Limb (tissue), 2 donors: ENCODE data around the gene LAMA5.

ENCODE experiments used
- DNase-seq, 2 donors: peaks; one replicate each; pipeline ENCODE4 v3.0.0-alpha.2; 2016; ENCODE audit errors: extremely low spot score in 2 of 2

The LAMA5 gene

DNA sequence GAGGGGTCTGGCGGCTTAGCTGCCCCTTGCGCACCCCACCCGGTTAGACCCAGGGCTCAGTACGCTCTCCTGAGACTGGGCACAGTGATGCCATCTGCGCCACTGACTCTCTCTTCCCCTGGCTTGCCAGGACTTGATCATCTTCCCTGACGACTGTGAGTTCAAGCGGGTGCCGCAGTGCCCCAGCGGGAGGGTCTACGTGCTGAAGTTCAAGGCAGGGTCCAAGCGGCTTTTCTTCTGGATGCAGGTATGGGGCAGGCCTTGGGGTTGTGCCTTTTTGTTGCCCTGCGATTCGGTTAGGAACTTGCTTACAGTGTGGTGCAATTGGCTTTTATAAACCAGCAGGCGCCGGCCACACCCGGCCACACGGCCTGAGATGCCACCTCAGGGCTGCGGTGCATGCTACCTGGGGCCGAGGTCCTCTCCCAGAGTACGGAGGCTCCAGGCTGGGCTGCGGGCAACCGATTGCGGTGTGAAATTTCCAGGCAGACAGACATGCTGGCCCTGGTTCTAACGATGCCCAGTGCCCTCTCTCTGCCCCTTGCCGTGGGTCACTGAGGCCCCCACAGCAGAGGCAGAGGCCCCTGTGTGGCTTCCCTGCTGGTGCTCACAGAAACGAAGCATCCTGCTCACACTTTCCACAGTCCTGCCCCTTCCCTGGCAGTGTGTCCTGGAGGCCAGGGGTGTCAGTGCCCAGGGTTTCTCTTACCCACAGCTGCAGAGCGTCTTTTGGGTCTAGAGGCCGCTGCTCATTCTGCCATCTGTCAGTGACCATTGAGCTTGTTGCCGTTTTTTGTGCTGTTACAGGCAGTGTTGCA is 62.6 kb downstream of the LAMA5 start:
- DNase-seq = no peak

DNA sequence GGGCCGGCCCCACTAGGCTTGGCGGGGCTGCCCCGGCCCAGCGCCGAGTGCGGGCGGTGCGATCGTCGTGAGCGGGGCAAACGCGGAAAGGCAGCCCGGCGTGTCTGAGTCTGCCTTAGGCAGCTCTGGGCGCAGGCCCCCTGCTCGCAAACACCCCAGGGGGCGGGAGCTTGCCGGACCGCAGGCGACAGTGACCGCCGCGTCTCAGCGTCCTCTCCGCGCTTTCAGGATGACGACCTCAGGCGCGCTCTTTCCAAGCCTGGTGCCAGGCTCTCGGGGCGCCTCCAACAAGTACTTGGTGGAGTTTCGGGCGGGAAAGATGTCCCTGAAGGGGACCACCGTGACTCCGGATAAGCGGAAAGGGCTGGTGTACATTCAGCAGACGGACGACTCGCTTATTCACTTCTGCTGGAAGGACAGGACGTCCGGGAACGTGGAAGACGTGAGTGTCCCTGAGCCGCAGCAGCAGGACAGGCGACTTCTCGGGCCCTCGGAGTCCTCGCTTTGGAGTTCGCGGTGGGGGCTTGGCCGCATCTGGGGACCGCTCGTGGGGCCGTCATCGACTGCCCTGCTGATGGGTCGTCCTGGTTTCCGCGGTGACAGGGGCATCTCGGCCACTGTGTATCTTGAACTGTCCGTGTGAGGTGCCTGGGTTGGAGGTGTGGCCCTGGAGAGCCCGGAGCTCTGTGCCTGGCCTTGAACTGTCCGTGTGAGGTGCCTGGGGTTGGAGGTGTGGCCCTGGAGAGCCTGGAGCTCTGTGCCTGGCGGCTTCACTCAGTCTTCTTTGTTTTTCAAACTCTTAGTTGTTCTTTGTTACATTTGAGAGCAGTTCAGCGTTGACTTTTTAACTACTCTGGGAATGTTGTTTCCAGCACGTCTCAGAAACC is 63.5 kb downstream of the LAMA5 start:
- DNase-seq = peak in 1 of 2 donors; percentile 1

GRCh38 chr20:62303062-62303339 is 64.1 kb downstream of the LAMA5 start:
- DNase-seq = no peak

GRCh38 chr20:62302341-62303061 is 64.6 kb downstream of the LAMA5 start, which contains the start of gene ADRM1:
Gene ADRM1, plus strand, starts transcription at chr20:62302997. Its CDS starts 572 bp downstream, at chr20:62303569.
- peak; percentile 96 to 99 for DNase-seq

DNA sequence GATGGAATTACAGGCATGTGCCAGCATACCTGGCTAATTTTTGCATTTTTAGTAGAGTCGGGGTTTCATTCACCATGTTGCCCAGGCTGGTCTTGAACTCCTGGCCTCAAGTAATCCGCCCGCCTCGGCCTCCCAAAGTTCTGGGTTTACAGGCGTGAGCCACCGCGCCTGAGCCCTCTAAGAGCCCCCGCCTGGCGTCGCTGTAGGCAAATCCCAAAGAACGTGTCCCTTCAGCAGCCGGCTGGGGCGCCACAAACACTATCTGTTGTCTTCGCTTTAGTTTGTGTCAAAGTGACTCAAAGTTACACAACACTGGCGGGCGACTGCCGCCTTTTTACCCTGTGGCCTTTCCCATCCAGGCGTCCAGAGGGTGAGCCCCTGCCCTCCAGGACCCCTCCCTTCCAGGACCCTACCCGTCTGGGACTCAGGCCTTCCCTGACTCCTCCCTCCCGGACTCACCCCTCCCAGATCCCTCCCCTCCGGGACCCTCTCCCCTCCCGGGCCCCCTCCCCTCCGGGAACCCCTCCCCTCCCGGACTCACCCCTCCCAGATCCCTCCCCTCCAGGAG is 65.3 kb downstream of the LAMA5 start:
- DNase-seq = peak; percentile 87 to 89

DNA sequence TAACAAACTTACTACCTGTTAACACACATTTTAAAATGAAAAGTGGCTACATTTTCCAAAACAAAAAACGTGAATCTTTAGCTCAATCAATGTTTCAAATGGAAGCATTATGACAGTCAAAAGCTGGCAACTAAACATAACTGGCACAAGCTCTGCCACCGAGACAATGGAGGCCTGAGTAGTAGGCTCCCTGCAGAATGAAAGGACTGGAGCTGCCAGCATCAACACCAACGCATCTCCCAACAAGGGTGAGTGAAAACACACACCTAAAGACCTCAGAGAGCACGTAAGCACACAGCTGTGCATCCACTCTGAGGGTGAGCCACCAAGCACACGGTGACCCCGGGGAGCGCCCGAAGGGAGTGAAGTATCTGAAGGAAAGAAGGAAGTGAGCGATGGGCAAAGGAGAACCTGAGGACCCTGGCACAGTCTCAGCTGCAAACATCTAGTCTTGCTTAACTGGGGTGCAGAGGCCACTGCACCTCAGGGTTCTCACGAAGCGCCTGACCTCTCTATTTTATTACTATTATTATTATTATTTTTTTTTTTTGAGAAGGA is 65.9 kb downstream of the LAMA5 start:
- no peak for DNase-seq

GRCh38 chr20:62300319-62300718 is 66.8 kb downstream of the LAMA5 start:
- no peak for DNase-seq

GRCh38 chr20:62299666-62300236 is 67.4 kb downstream of the LAMA5 start:
- no peak for DNase-seq

- no peak for DNase-seq
Measured at GRCh38 chr20:62298577-62299249, 68.4 kb downstream of the LAMA5 start.

GRCh38 chr20:62297449-62298227 is 69.5 kb downstream of the LAMA5 start:
- DNase-seq = no peak

DNA sequence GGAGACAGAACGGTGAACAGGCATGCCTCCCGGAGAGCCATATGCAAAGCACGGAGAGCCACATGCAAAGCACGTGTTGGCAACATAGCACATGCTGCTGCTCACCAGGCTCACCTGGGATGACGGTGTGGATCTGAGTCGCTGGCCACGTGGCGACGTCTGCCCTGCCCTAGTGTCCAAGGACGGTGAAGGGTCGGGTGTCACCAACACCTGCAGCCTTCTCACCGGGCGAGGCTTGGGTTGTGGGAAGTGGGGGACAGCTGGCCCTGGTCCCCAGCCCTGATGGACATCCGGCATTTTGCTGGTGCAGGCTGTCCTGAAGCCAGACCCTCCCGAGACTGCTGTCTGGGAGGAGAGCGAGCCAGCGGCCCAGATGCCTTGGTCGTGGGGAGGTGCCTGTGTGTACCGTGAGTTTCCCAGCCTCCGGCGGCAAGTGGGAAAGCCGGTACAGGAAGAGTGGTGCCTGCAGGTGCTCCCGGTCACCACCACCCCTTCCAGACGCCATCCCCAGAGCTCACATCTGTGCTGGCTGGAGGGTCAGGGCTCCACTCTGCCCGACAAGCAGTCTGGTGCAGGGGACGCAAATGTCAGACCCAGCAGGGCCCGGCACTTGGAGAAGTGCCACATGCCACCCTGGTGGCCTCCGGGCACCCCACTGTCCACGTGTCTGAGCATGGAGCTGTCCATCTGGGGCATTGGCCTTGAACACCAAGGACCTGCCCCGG is 70.2 kb downstream of the LAMA5 start:
- no peak for DNase-seq

GRCh38 chr20:62294516-62294915 is 72.6 kb downstream of the LAMA5 start:
- DNase-seq = no peak

DNA sequence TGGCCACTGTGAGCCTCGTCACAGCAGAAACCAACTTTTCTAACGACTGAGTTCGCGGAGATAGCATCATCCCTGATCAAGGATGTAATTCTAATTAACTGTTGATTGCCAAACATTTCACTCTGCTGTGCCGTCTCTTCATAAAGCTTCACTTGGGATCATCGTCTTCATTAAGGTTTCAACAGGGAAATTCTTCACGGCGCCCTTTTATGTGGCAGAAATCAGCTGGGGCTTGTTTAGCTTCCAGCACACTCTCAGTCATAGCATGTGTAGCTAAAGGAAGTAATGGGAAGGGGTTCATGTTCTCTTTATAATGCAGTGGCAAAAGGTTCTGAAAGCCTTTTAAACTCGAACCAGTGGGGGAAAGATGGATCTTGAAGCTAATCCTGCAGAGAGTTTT is 73.2 kb downstream of the LAMA5 start:
- DNase-seq = no peak

DNA sequence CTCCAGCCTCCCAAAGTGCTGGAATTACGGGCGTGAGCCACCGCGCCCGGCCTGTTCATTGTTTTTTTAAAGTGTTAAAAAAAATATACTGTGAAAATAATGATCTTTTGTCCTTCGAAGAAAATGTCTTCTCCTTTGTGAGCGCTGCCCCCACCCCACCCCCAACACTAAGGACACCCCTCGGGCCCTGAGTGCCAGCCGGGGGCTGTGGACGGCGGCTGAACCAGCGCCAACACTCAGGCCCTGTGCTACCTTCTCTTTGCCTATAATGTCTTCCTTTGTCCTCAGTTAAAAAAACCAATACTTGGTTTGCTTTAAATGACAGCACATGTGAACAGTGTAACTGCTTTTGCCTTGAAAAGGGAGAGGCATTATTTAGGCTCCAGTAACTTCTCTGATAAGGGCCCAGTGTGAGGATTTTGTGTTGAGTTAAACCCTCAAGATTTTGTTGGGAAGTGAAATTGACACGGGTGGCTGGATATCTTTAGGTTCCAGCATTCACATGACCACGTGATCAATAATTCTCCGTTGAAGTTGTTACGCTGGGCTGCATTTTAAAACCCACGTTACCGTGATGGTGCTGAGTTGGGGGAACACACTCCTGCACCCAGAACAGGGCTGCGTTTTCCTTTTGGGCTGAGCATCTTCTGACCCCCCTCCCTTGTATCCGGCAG is 73.9 kb downstream of the LAMA5 start:
- DNase-seq = no peak

DNA sequence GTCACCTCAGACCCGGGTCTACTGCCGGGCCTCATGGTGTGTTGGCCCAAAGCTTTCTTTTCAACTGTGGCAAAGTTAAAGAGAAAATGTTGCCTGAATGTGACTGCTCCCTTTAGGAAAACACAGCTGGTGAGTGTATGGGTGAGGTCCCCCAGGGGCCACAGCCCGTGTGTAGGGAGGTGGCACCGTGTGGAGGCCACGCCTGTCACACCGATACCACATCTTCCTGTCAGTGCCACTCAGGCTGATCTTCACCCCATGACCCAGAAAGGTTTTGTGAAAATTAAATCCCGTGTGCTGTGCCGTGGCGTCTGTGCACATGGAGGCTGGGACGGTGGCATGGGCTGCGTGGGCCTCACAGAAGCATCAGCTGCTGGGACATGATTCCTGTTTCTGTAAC is 75.0 kb downstream of the LAMA5 start:
- no peak for DNase-seq

GRCh38 chr20:62291251-62292066 is 75.7 kb downstream of the LAMA5 start:
- no peak for DNase-seq

DNA sequence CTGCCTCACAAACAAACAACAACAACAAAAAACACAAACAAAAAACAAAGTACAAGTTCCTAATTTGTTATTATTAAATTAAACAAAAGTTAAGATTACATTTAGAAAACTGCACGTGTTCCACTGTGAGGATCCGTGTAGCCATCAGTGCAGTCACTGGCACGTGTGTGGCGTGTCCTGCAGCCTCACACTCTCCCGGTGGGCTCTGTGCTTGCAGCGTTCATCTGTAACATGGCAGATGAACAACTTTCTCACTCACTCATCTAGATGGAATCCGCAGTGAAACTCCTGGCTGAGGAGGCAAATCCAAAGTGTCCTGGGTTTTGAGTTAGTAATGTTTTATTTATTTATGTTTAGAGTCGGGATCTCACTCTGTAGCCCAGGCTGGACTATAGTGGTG is 77.2 kb downstream of the LAMA5 start:
- no peak for DNase-seq

- no peak for DNase-seq
Measured at GRCh38 chr20:62289131-62289530, 78.0 kb downstream of the LAMA5 start.
